Measurements from ENCODE around the gene LHX2. TPM values are rescaled to one million over a fixed set of nuclear protein-coding genes. Genes with fewer than 3 reads are reported as not detected.

Gene LHX2
- polyA plus RNA-seq, 1 of the 3 experiments (the other 2 are of a cell fraction), result not detected

GRCh38 chr9:124020520-124021384 lies 9.2 kb downstream of the LHX2 start:
- ChIA-PET POLR2A (no interaction called here), CTCF (interaction anchor here (12.0 kb wide), 1 partner anchor 20 kb away, joined by 89 read pairs; no protein-coding TSS in a partner anchor)
- H3K9ac ChIP-seq, result no peak overlapping the region

GRCh38 chr9:124021385-124021769 lies 9.8 kb downstream of the LHX2 start:
- POLR2A ChIA-PET, result no interaction called here

More at GRCh38 chr9:124020520-124021384, 9.2 kb downstream of the LHX2 start:
- TF ChIP-seq EZH2phosphoT487 (IDR thresholded peaks at IDR 0.05; ENCODE audit: borderline replicate concordance, low read depth), result no peak
- no peak for TF ChIP-seq REST (IDR thresholded peaks at IDR 0.05; ENCODE audit: low read depth, low read length)
- TF ChIP-seq NRF1 (IDR thresholded peaks at IDR 0.05; ENCODE audit: low read depth, low read length), result peak; percentile 57
- no peak for TF ChIP-seq RXRA (IDR thresholded peaks at IDR 0.05; ENCODE audit: borderline replicate concordance, low read depth)
- no peak for TF ChIP-seq MAX (IDR thresholded peaks at IDR 0.05; ENCODE audit: low read depth)
- no peak for TF ChIP-seq EP300 (IDR thresholded peaks at IDR 0.05; ENCODE audit: borderline replicate concordance in 1 of 2, low read depth in 1 of 2, low read length in 1 of 2)
- no peak for TF ChIP-seq MEF2A (IDR thresholded peaks at IDR 0.05; ENCODE audit: borderline replicate concordance, low read depth)
- no peaks in the 10 kb centered on the region for H3K36me3 ChIP-seq (replicated peaks in 1 of 2; ENCODE audit: control insufficient read depth in 1 of 2, insufficient read depth in 2 of 2, low read length in 1 of 2)
- no peaks in the 10 kb centered on the region for H3F3A ChIP-seq (replicated peaks; ENCODE audit: insufficient read depth)
- H2AFZ ChIP-seq (ENCODE audit: low read depth), result no peak overlapping the region
- peaks cover 7% of the 10 kb centered on the region; the same call in 1 of the 2 replicates for H4K20me1 ChIP-seq (ENCODE audit: insufficient read depth)
- H3K4me1 ChIP-seq (ENCODE audit: control insufficient read depth in 1 of 2, insufficient read depth in 2 of 2, low read depth in 1 of 2, low read length in 1 of 2), result no peaks in the 10 kb centered on the region; a peak in 1 of 4 replicates
- H3K9me2 ChIP-seq, result no peaks in the 10 kb centered on the region
- no peaks in the 10 kb centered on the region for H3K79me2 ChIP-seq (ENCODE audit: insufficient read depth)
- no peak overlapping the region for H3K27ac ChIP-seq (ENCODE audit: low read depth in 2 of 2, low read length in 1 of 2)
- no peak overlapping the region for H3K4me2 ChIP-seq
- no peak overlapping the region for H3K4me3 ChIP-seq (ENCODE audit: low read depth in 2 of 2, low read length in 1 of 2)
- DNase-seq, result no peak
- H3K9me3 ChIP-seq, result no peaks in the 10 kb centered on the region
- 33% methylated on average over 27 of the region's 31 CpGs for WGBS (ENCODE audit: low lambda C conversion rate)
- H3K27me3 ChIP-seq (ENCODE audit: insufficient read depth), result peaks cover 92% of the 10 kb centered on the region

More at GRCh38 chr9:124021385-124021769, 9.8 kb downstream of the LHX2 start:
- Histone ChIP-seq H3K79me2 (ENCODE audit: insufficient read depth) (no peaks in the 10 kb centered on the region), H3K9me2 (no peaks in the 10 kb centered on the region), H4K20me1 (ENCODE audit: insufficient read depth) (peaks cover 5% of the 10 kb centered on the region; the same call in 1 of the 2 replicates), H2AFZ (ENCODE audit: low read depth) (no peak overlapping the region), H3K27ac (ENCODE audit: low read depth in 2 of 2, low read length in 1 of 2) (no peak overlapping the region), H3F3A (replicated peaks; ENCODE audit: insufficient read depth) (no peaks in the 10 kb centered on the region), H3K36me3 (replicated peaks in 1 of 2; ENCODE audit: control insufficient read depth in 1 of 2, insufficient read depth in 2 of 2, low read length in 1 of 2) (no peaks in the 10 kb centered on the region), H3K4me3 (ENCODE audit: low read depth in 2 of 2, low read length in 1 of 2) (no peak overlapping the region), H3K4me2 (no peak overlapping the region), H3K4me1 (ENCODE audit: control insufficient read depth in 1 of 2, insufficient read depth in 2 of 2, low read depth in 1 of 2, low read length in 1 of 2) (no peaks in the 10 kb centered on the region; a peak in 1 of 4 replicates), H3K9me3 (no peaks in the 10 kb centered on the region), H3K9ac (no peak overlapping the region), H3K27me3 (ENCODE audit: insufficient read depth) (peaks cover 91% of the 10 kb centered on the region)
- TF ChIP-seq TCF12 (IDR thresholded peaks at IDR 0.05) (no peak), JUND (IDR thresholded peaks at IDR 0.05) (no peak), RXRA (IDR thresholded peaks at IDR 0.05; ENCODE audit: borderline replicate concordance, low read depth) (no peak), POLR2AphosphoS5 (IDR thresholded peaks at IDR 0.05; ENCODE audit: low read depth, low read length) (no peak), MAX (IDR thresholded peaks at IDR 0.05; ENCODE audit: low read depth) (no peak), SMC3 (IDR thresholded peaks at IDR 0.05; ENCODE audit: low read depth, low read length) (no peak)
- DNase-seq, result no peak
- WGBS (ENCODE audit: low lambda C conversion rate), result 36% methylated on average over 5 of the region's 5 CpGs
- CTCF ChIA-PET, result interaction anchor here (12.0 kb wide), 1 partner anchor 19 kb away, joined by 89 read pairs; no protein-coding TSS in a partner anchor
